ENCODE data around the gene SLC30A2.

SLC30A2 gene

DNA sequence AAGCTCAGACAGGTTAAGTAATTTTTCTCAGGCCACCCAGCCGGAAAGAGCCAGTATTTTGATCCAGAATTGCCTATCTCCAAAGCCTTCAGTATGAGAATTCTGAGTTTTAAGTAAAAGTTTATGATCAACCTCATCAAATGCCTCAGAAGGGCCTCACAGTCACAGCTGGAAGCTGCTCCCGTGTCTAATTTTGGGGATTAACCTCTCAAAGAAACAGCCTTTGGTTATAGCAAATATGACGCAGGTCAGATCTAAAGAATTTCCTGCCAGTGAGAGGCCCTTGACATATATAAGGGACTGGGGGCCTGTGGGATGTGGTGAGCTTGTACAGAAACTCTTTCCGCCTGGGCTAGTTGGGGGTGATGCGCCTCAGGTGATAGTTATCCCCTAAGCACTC is 22.1 kb downstream of the SLC30A2 start:
- DNase-seq = no peak
- Histone ChIP-seq H3K4me3 (ENCODE audit: insufficient read depth, low read depth, low read length, poor library complexity, severe bottlenecking) (no peak overlapping the region), H3K9me3 (ENCODE audit: control insufficient read depth, low read length) (no peaks in the 10 kb centered on the region), H3K36me3 (ENCODE audit: control insufficient read depth, insufficient read depth, low read length) (no peaks in the 10 kb centered on the region), H3K27ac (ENCODE audit: insufficient read depth, low read length, poor library complexity, severe bottlenecking) (no peak overlapping the region), H3K27me3 (replicated peaks; ENCODE audit: control insufficient read depth, insufficient read depth, low read length, poor library complexity, severe bottlenecking) (no peaks in the 10 kb centered on the region), H3K4me1 (ENCODE audit: control insufficient read depth, insufficient read depth, low read length, poor library complexity, severe bottlenecking) (no peaks in the 10 kb centered on the region)

DNA sequence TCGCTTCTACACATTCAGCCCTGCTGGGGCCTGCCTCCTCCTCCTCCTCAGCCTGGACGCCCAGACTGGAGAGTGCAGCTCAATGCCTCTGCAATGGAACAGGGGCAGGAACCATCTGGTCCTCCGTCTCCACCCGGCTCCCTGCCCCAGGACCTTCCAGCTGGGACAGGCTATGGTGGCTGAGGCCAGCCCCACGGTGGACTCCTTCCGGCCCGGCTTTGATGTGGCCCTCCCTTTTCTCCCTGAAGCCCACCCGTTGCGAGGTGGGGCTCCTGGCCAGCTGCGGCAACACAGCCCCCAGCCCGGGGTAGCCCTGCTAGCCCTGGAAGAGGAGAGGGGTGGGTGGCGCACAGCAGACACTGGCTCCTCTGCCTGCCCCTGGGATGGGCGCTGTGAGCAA is 22.9 kb downstream of the SLC30A2 start:
- no peaks in the 10 kb centered on the region for H3K27me3 ChIP-seq (replicated peaks; ENCODE audit: control insufficient read depth, insufficient read depth, low read length, poor library complexity, severe bottlenecking)
- no peak overlapping the region for H3K27ac ChIP-seq (ENCODE audit: insufficient read depth, low read length, poor library complexity, severe bottlenecking)
- no peak for DNase-seq
- no peaks in the 10 kb centered on the region for H3K4me1 ChIP-seq (ENCODE audit: control insufficient read depth, insufficient read depth, low read length, poor library complexity, severe bottlenecking)
- no peaks in the 10 kb centered on the region for H3K9me3 ChIP-seq (ENCODE audit: control insufficient read depth, low read length)
- no peaks in the 10 kb centered on the region for H3K36me3 ChIP-seq (ENCODE audit: control insufficient read depth, insufficient read depth, low read length)
- no peak overlapping the region for H3K4me3 ChIP-seq (ENCODE audit: insufficient read depth, low read depth, low read length, poor library complexity, severe bottlenecking)

DNA sequence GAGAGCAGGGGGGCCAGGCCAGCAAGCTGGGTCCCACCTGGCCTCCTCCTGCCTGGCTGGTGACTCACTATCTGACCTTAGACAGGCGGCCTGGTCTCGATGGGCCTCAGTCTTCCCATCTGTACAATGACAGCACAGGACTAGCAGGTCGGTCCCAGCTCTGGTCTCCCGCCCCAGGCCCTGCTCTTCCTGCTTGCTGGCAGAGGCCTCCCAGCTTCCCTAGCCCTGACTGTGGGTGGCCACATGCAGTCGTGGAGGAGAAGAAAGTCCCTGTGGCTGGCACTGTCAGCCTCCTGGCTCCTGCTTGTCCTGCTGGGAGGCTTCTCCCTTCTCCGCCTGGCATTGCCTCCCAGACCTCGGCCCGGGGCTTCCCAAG is 23.5 kb downstream of the SLC30A2 start:
- H3K27me3 ChIP-seq (replicated peaks; ENCODE audit: control insufficient read depth, insufficient read depth, low read length, poor library complexity, severe bottlenecking) = no peaks in the 10 kb centered on the region
- no peaks in the 10 kb centered on the region for H3K4me1 ChIP-seq (ENCODE audit: control insufficient read depth, insufficient read depth, low read length, poor library complexity, severe bottlenecking)
- no peaks in the 10 kb centered on the region for H3K36me3 ChIP-seq (ENCODE audit: control insufficient read depth, insufficient read depth, low read length)
- no peak for DNase-seq
- no peak overlapping the region for H3K4me3 ChIP-seq (ENCODE audit: insufficient read depth, low read depth, low read length, poor library complexity, severe bottlenecking)
- H3K9me3 ChIP-seq (ENCODE audit: control insufficient read depth, low read length) = no peaks in the 10 kb centered on the region
- H3K27ac ChIP-seq (ENCODE audit: insufficient read depth, low read length, poor library complexity, severe bottlenecking) = no peak overlapping the region

DNA sequence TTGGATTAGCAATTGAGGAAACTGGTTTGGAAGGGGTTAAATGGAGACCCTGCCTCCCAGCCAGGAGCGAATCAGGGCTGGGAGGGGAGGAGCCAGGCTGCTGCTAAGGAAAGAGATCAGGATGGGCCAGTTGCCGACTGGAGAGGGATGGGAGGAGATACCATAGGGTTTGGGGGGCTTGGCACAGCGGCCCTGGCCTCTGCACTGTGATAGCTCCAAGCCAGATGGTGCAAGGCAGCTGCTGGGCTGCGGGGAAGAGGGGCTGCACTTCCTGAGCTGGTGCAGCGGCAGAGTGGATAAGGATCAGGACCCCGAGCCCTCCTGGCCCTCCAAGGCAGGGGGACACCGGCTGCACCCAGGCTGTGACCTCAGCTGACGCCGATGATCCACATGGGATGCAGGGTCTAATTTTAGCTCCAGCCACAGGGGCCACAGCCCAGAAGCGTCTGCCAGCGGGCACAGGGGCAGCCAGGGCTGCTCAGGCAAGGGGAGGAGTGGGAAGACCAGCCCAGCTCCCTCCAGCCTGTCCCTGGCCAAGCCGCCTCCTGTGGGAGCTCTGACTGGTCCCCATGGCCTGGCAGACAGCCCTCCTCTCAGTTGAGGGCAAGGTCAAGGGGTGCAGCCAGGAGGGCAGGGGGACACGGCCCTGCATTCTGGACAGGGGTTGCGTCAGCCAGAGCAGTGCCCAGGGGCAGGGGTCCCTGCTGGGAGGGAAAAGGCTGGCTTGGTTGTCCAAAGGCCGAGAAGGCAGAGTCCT is 24.1 kb downstream of the SLC30A2 start, which contains the start of gene EXTL1:
Gene EXTL1 (plus strand): TSS at position 129 of the 757 bp plus-strand sequence. CDS start 872 bp downstream, outside the sequence.
- Histone ChIP-seq H3K27me3 (replicated peaks; ENCODE audit: control insufficient read depth, insufficient read depth, low read length, poor library complexity, severe bottlenecking) (no peaks in the 10 kb centered on the region), H3K4me3 (ENCODE audit: insufficient read depth, low read depth, low read length, poor library complexity, severe bottlenecking) (no peak within 1 kb of the TSS), H3K27ac (ENCODE audit: insufficient read depth, low read length, poor library complexity, severe bottlenecking) (no peak within 1 kb of the TSS), H3K36me3 (ENCODE audit: control insufficient read depth, insufficient read depth, low read length) (no peaks in the 10 kb centered on the region), H3K9me3 (ENCODE audit: control insufficient read depth, low read length) (no peaks in the 10 kb centered on the region), H3K4me1 (ENCODE audit: control insufficient read depth, insufficient read depth, low read length, poor library complexity, severe bottlenecking) (no peaks in the 10 kb centered on the region)
- no peak for DNase-seq

DNA sequence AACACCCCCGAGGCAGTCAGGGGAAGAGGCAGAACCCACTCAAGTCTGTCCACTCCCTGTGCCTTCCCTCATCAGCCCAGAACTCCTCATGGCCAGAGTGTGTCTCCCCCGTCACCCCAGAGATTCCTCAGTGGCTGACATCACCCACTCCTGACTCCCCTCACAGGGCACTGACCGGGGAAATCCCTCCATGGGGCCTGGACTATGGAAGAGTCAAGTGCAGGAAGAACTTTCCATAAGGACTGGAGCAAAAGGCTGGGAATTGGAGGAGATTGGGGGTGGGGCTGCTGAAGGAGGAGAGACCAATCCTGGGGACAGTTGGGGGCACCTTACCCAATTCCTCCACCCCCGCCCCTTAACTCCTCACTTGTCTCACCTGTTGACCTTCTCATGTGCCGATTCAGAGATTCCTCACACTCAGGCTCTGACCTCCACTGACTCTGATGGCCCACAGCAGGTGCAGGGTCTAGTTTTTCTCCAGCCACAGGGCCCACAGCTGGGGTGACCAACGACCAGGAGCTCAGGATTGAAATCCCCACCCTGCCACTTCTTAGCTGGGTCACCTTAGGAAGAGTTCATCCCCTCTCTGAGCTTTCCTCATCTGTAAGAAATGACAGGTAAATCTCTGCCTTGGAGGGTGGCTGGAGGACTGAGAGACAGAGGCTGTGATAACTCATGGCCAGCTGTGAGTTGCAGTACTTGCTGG is 24.8 kb downstream of the SLC30A2 start:
- H3K4me1 ChIP-seq (ENCODE audit: control insufficient read depth, insufficient read depth, low read length, poor library complexity, severe bottlenecking) = no peaks in the 10 kb centered on the region
- H3K27ac ChIP-seq (ENCODE audit: insufficient read depth, low read length, poor library complexity, severe bottlenecking) = no peak overlapping the region
- H3K9me3 ChIP-seq (ENCODE audit: control insufficient read depth, low read length) = no peaks in the 10 kb centered on the region
- H3K4me3 ChIP-seq (ENCODE audit: insufficient read depth, low read depth, low read length, poor library complexity, severe bottlenecking) = no peak overlapping the region
- no peaks in the 10 kb centered on the region for H3K36me3 ChIP-seq (ENCODE audit: control insufficient read depth, insufficient read depth, low read length)
- H3K27me3 ChIP-seq (replicated peaks; ENCODE audit: control insufficient read depth, insufficient read depth, low read length, poor library complexity, severe bottlenecking) = no peaks in the 10 kb centered on the region
- no peak for DNase-seq

DNA sequence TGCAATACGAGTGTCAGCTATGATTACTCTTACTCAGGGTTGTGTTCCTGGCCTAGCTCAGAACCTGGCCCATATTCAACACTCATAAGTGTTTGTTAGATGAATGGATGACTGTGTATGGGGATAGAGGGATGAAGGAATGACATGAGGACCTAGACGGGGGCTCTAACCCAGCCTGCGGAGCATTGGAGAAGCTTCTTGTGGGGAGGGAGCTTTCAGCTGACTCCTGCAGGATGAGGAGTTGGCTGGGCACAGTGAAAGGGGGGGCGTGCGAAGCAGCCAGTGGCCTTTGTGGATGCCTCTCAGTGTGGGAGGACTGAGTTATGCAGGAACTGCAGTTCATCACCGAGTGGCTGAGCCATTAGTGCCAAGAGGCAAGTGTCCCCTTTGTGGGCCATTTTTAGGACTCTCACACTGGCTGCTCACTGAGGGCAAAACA is 25.6 kb downstream of the SLC30A2 start:
- no peaks in the 10 kb centered on the region for H3K9me3 ChIP-seq (ENCODE audit: control insufficient read depth, low read length)
- no peak for DNase-seq
- H3K36me3 ChIP-seq (ENCODE audit: control insufficient read depth, insufficient read depth, low read length) = no peaks in the 10 kb centered on the region
- no peaks in the 10 kb centered on the region for H3K27me3 ChIP-seq (replicated peaks; ENCODE audit: control insufficient read depth, insufficient read depth, low read length, poor library complexity, severe bottlenecking)
- no peaks in the 10 kb centered on the region for H3K4me1 ChIP-seq (ENCODE audit: control insufficient read depth, insufficient read depth, low read length, poor library complexity, severe bottlenecking)
- H3K4me3 ChIP-seq (ENCODE audit: insufficient read depth, low read depth, low read length, poor library complexity, severe bottlenecking) = no peak overlapping the region
- no peak overlapping the region for H3K27ac ChIP-seq (ENCODE audit: insufficient read depth, low read length, poor library complexity, severe bottlenecking)

DNA sequence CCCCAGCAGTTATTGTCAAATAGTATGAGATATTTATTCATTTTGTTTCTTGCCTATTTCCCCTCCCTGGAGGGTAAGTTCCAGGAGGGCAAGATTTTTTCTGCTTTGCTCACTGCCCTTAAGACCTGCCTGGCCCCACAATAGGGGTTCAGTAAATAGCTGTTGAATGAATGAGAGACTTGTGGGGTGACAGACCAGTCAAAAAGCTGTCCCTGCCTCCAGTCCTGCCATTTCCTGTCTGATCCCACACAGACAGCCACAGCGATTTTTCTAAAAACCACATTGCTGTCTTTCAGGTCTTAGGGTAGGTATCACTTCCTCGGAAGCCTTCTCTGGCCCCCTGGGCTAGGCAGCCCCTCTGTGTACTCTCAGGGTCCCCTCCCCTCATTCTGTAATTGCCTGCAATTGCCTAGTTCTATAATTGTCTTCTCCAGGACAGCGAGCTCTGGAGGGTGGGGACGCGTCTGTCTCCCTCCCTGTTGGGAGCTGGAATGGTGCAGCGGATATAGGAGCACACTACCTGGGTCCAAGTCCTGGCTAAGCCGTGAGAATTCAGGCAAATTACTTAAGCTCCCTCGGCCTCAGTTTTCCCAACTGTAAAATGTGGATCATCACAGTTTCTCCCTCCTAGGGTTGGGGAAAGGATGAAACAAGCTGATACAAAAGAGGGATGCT is 26.1 kb downstream of the SLC30A2 start:
- DNase-seq = no peak
- no peaks in the 10 kb centered on the region for H3K4me1 ChIP-seq (ENCODE audit: control insufficient read depth, insufficient read depth, low read length, poor library complexity, severe bottlenecking)
- no peaks in the 10 kb centered on the region for H3K36me3 ChIP-seq (ENCODE audit: control insufficient read depth, insufficient read depth, low read length)
- no peak overlapping the region for H3K27ac ChIP-seq (ENCODE audit: insufficient read depth, low read length, poor library complexity, severe bottlenecking)
- no peak overlapping the region for H3K4me3 ChIP-seq (ENCODE audit: insufficient read depth, low read depth, low read length, poor library complexity, severe bottlenecking)
- no peaks in the 10 kb centered on the region for H3K9me3 ChIP-seq (ENCODE audit: control insufficient read depth, low read length)
- no peaks in the 10 kb centered on the region for H3K27me3 ChIP-seq (replicated peaks; ENCODE audit: control insufficient read depth, insufficient read depth, low read length, poor library complexity, severe bottlenecking)

DNA sequence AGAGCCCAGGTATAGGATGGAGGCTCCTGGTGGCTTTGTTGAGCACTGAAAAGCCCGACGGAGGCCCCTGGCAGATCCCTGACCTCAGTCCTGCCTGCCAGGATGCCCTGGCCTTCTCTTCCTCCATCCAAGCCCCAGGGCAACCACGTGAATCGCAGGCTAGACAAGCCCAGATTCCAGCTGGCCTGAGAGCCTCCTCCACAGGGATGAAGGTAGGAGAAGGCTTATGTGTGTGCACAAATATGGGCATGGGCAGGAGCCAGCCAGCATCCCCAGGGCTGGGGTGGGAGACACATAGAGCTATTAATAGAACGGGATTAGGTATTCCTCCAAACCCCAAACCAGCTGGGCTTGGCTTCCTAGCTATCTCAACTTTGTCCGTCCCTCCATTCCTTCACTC is 28.3 kb downstream of the SLC30A2 start:
- H3K36me3 ChIP-seq (ENCODE audit: control insufficient read depth, insufficient read depth, low read length) = no peaks in the 10 kb centered on the region
- no peak for DNase-seq
- H3K27me3 ChIP-seq (replicated peaks; ENCODE audit: control insufficient read depth, insufficient read depth, low read length, poor library complexity, severe bottlenecking) = no peaks in the 10 kb centered on the region
- H3K27ac ChIP-seq (ENCODE audit: insufficient read depth, low read length, poor library complexity, severe bottlenecking) = no peak overlapping the region
- H3K4me1 ChIP-seq (ENCODE audit: control insufficient read depth, insufficient read depth, low read length, poor library complexity, severe bottlenecking) = no peaks in the 10 kb centered on the region
- H3K4me3 ChIP-seq (ENCODE audit: insufficient read depth, low read depth, low read length, poor library complexity, severe bottlenecking) = no peak overlapping the region
- H3K9me3 ChIP-seq (ENCODE audit: control insufficient read depth, low read length) = no peaks in the 10 kb centered on the region

DNA sequence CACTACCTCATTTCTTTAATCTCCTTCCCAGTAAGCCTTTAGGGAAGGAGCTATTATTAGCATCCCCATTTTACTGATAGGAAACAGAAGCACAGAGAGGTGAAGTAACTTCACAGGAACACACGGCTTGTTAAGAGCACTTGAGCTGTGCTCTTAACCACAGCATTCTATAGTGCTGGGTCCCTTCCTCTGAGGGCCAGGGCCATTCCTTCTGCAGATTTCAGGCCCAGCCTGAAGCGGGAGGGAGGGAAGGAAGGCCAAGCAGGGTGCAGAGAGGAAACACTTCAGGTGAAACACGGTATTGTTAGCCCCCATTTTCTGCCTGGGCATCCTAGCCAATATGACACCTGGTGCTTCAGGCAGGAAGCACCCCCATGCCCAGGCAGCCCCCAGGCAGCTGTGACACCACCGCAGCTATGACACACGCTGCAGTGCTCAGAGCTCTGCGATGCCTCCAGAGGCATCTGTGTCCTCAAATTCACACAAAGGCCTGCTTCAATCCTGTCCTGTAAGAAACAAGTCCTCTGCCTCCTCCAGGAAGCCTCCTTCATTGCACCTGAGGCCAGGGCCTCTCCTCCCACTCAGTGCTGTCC is 28.9 kb downstream of the SLC30A2 start:
- no peak overlapping the region for H3K27ac ChIP-seq (ENCODE audit: insufficient read depth, low read length, poor library complexity, severe bottlenecking)
- H3K4me3 ChIP-seq (ENCODE audit: insufficient read depth, low read depth, low read length, poor library complexity, severe bottlenecking) = no peak overlapping the region
- no peak for DNase-seq
- no peaks in the 10 kb centered on the region for H3K4me1 ChIP-seq (ENCODE audit: control insufficient read depth, insufficient read depth, low read length, poor library complexity, severe bottlenecking)
- H3K36me3 ChIP-seq (ENCODE audit: control insufficient read depth, insufficient read depth, low read length) = no peaks in the 10 kb centered on the region
- H3K27me3 ChIP-seq (replicated peaks; ENCODE audit: control insufficient read depth, insufficient read depth, low read length, poor library complexity, severe bottlenecking) = no peaks in the 10 kb centered on the region
- H3K9me3 ChIP-seq (ENCODE audit: control insufficient read depth, low read length) = no peaks in the 10 kb centered on the region

Measured in effector memory CD4-positive, alpha-beta T cell (primary cell).